ENCODE results near the gene PPP1R3F. TPM values are rescaled to one million over a fixed set of nuclear protein-coding genes. Genes with fewer than 3 reads are reported as not detected.
A peak's percentile ranks its signal among the peaks of the same experiment; 100 is the strongest.

PPP1R3F gene
- total RNA-seq, 2 donors from 2014 or later, result 24.2 to 29.6 TPM

GRCh38 chrX:49276207-49276606, 6.6 kb downstream of the PPP1R3F start:
- Histone ChIP-seq H3K4me3 (no peak overlapping the region), H3K4me1 (peaks cover 0 to 20% of the 10 kb centered on the region in 2 donors), H3K27me3 (no peaks in the 10 kb centered on the region), H3K9me3 (no peaks in the 10 kb centered on the region), H3K27ac (peak overlapping the region in 1 of 2 donors; percentile 36), H3K36me3 (no peaks in the 10 kb centered on the region)
- no peak for TF ChIP-seq CTCF (IDR thresholded peaks at IDR 0.05)
- no peak for DNase-seq (ENCODE audit: low spot score)

- no peak for TF ChIP-seq CTCF (IDR thresholded peaks at IDR 0.05)
- Histone ChIP-seq H3K4me3 (no peak overlapping the region), H3K27me3 (no peaks in the 10 kb centered on the region), H3K9me3 (no peaks in the 10 kb centered on the region), H3K27ac (peak overlapping the region in 1 of 2 donors; percentile 36), H3K4me1 (peaks cover 0 to 14% of the 10 kb centered on the region in 2 donors), H3K36me3 (no peaks in the 10 kb centered on the region)
- DNase-seq (ENCODE audit: low spot score), result no peak
Observed at GRCh38 chrX:49276671-49277534, 7.3 kb downstream of the PPP1R3F start.

- Histone ChIP-seq H3K4me1 (peaks cover 0 to 8% of the 10 kb centered on the region in 2 donors), H3K36me3 (no peaks in the 10 kb centered on the region), H3K4me3 (no peak overlapping the region), H3K27ac (peak overlapping the region in 1 of 2 donors; percentile 36), H3K27me3 (no peaks in the 10 kb centered on the region), H3K9me3 (no peaks in the 10 kb centered on the region)
- no peak for TF ChIP-seq CTCF (IDR thresholded peaks at IDR 0.05)
- no peak for DNase-seq (ENCODE audit: low spot score)
Observed at GRCh38 chrX:49277535-49277830, 7.9 kb downstream of the PPP1R3F start.

GRCh38 chrX:49278081-49278480, 8.5 kb downstream of the PPP1R3F start:
- Histone ChIP-seq H3K36me3 (no peaks in the 10 kb centered on the region), H3K4me1 (peaks cover 0 to 6% of the 10 kb centered on the region in 2 donors), H3K9me3 (no peaks in the 10 kb centered on the region), H3K4me3 (no peak overlapping the region), H3K27ac (no peak overlapping the region), H3K27me3 (no peaks in the 10 kb centered on the region)
- DNase-seq (ENCODE audit: low spot score), result no peak
- TF ChIP-seq CTCF (IDR thresholded peaks at IDR 0.05), result no peak

- Histone ChIP-seq H3K27ac (no peak overlapping the region), H3K4me1 (no peaks in the 10 kb centered on the region), H3K4me3 (no peak overlapping the region), H3K27me3 (no peaks in the 10 kb centered on the region), H3K36me3 (no peaks in the 10 kb centered on the region), H3K9me3 (no peaks in the 10 kb centered on the region)
- no peak for DNase-seq (ENCODE audit: low spot score)
- TF ChIP-seq CTCF (IDR thresholded peaks at IDR 0.05), result peak in 1 of 2 donors; percentile 49
Observed at GRCh38 chrX:49282647-49283011, 13.0 kb downstream of the PPP1R3F start.

GRCh38 chrX:49284212-49284611, 14.6 kb downstream of the PPP1R3F start:
- Histone ChIP-seq H3K9me3 (no peaks in the 10 kb centered on the region), H3K27ac (no peak overlapping the region), H3K4me3 (no peak overlapping the region), H3K4me1 (no peaks in the 10 kb centered on the region), H3K27me3 (no peaks in the 10 kb centered on the region), H3K36me3 (no peaks in the 10 kb centered on the region)
- no peak for DNase-seq (ENCODE audit: low spot score)
- no peak for TF ChIP-seq CTCF (IDR thresholded peaks at IDR 0.05)
